HCT116 (cell line): ENCODE results near the gene XPNPEP1. TPM values are rescaled to one million over a fixed set of nuclear protein-coding genes. Genes with fewer than 3 reads are reported as not detected.

ENCODE experiments used
- ATAC-seq: fragments of 200-7000 bp; cut with Tn5 transposase; 2 replicates; pipeline ENCODE4 v1.9.1; 2020; ENCODE audit warnings: mild to moderate bottlenecking, moderate library complexity
- BruUV-seq: library from RNA; stranded (reverse); fragments of 400-500 nt; replicated peaks from 2 replicates; lab custom pipeline; 2021; lab: Mats Ljungman, UMichigan
- CTCF ChIA-PET: fragments of 300-600 bp; sonication (Branson Sonifier 250); formaldehyde crosslinking; loops from one replicate; lab custom pipeline; 2021; ENCODE audit warnings: antibody characterized with exemption; lab: Charles Lee
- POLR2A ChIA-PET: fragments of 300-600, 350-600 bp; sonication (Branson Sonifier 250); formaldehyde crosslinking; loops from one replicate; lab custom pipeline; 2021; ENCODE audit warnings: antibody characterized with exemption; lab: Charles Lee
- RAD21 ChIA-PET, 2 experiments: fragments of 300-600 bp; sonication (Branson Sonifier 250); formaldehyde crosslinking; loops; one replicate each; lab custom pipeline; 2023; ENCODE audit warnings: low total read pairs in 2 of 2; ENCODE audit not compliant: uncharacterized antibody in 2 of 2, unreplicated experiment in 2 of 2, low non-redundant PET in 1 of 2; lab: Charles Lee
- DNase-seq: peaks from one replicate; pipeline ENCODE4 v3.0.0-alpha.2; 2010; ENCODE audit warnings: low read depth, low spot score
- H2AFZ ChIP-seq: fragments of 200-600 bp; shearing (Covaris generic), sonication (generic); 2 replicates; pipeline ENCODE4 v1.6.1; 2017; ENCODE audit warnings: low read depth, mixed run types, mixed read lengths, antibody characterized with exemption, low read length; ENCODE audit not compliant: poor library complexity, severe bottlenecking
- H3K27ac ChIP-seq: 2 replicates; pipeline ENCODE4 v1.5.1; 2012; ENCODE audit warnings: low read depth, low read length
- H3K27me3 ChIP-seq: fragments of 200-600 bp; sonication (generic); 2 replicates; pipeline ENCODE4 v1.6.1; 2016; ENCODE audit warnings: mixed run types, low read length, mixed read lengths; ENCODE audit not compliant: insufficient read depth
- H3K36me3 ChIP-seq, 2 experiments: fragments of 200-500 bp in 1 of 2; fragments of 200-600 bp in 1 of 2; sonication (Bioruptor generic) in 1 of 2; sonication (generic) in 1 of 2; 2 replicates each; pipeline versions ENCODE4 v1.5.1 to v1.6.1; 2014 to 2016; ENCODE audit warnings: low read length in 2 of 2, inconsistent platforms in 1 of 2, mixed read lengths in 1 of 2, mixed run types in 1 of 2; ENCODE audit not compliant: insufficient read depth in 2 of 2, control insufficient read depth in 1 of 2
- H3K4me1 ChIP-seq, 2 experiments: fragments of 200-600 bp in 1 of 2; sonication (generic) in 1 of 2; 2 replicates each; pipeline versions ENCODE4 v1.5.1 to v1.6.1; 2012 to 2017; ENCODE audit warnings: low read length in 2 of 2, inconsistent platforms in 1 of 2, mild to moderate bottlenecking in 1 of 2, mixed read lengths in 1 of 2, mixed run types in 1 of 2, moderate library complexity in 1 of 2; ENCODE audit not compliant: insufficient read depth in 2 of 2, control insufficient read depth in 1 of 2
- H3K4me2 ChIP-seq: fragments of 200-600 bp; sonication (generic); 2 replicates; pipeline ENCODE4 v1.6.1; 2017; ENCODE audit warnings: mixed run types, low read length, mixed read lengths
- H3K4me3 ChIP-seq, 2 experiments: fragments of 200-600 bp in 1 of 2; sonication (generic) in 1 of 2; replicated peaks in 1 of 2; 2 replicates each; pipeline ENCODE4 v1.5.1; 2011 to 2016; ENCODE audit warnings: low read length in 2 of 2, control low read depth in 1 of 2, low read depth in 1 of 2, mild to moderate bottlenecking in 1 of 2, mixed read lengths in 1 of 2, mixed run types in 1 of 2
- H3K79me2 ChIP-seq: fragments of 200-600 bp; sonication (generic); 2 replicates; pipeline ENCODE4 v1.6.1; 2017; ENCODE audit warnings: mild to moderate bottlenecking, mixed run types, low read length, moderate library complexity, mixed read lengths; ENCODE audit not compliant: insufficient read depth
- H3K9ac ChIP-seq: fragments of 200-600 bp; sonication (generic); 2 replicates; pipeline ENCODE4 v1.6.1; 2016; ENCODE audit warnings: low read length, mixed read lengths
- H3K9me2 ChIP-seq: fragments of 200-600 bp; sonication (generic), shearing (Covaris generic); 2 replicates; pipeline ENCODE4 v1.6.1; 2017; ENCODE audit warnings: mixed run types, mild to moderate bottlenecking, moderate library complexity; ENCODE audit not compliant: insufficient read depth
- H3K9me3 ChIP-seq, 2 experiments: fragments of 200-500 bp in 1 of 2; fragments of 200-600 bp in 1 of 2; sonication (Bioruptor generic) in 1 of 2; sonication (generic) in 1 of 2; 2 replicates each; pipeline ENCODE4 v1.6.1; 2014 to 2017; ENCODE audit warnings: low read length in 2 of 2, mixed read lengths in 2 of 2, inconsistent platforms in 1 of 2, low read depth in 1 of 2, mild to moderate bottlenecking in 1 of 2, mixed run types in 1 of 2, moderate library complexity in 1 of 2; ENCODE audit not compliant: control insufficient read depth in 1 of 2, insufficient read depth in 1 of 2
- H4K20me1 ChIP-seq: fragments of 200-600 bp; sonication (generic), shearing (Covaris generic); 2 replicates; pipeline ENCODE4 v1.6.1; 2017; ENCODE audit warnings: mixed run types, mild to moderate bottlenecking, moderate library complexity; ENCODE audit not compliant: insufficient read depth
- ATF3 ChIP-seq: IDR thresholded peaks from 2 replicates; pipeline ENCODE4 v1.6.1; 2012
- CBX3 ChIP-seq: IDR thresholded peaks from 2 replicates; pipeline ENCODE4 v1.6.1; 2012; ENCODE audit warnings: low read depth
- CTCF ChIP-seq, 3 experiments: fragments of 200-600 bp in 1 of 3; sonication (generic) in 1 of 3; IDR thresholded peaks in 2 of 3; conservative IDR thresholded peaks in 1 of 3; 2 replicates each; pipeline ENCODE4 v1.5.1; 2012 to 2017; ENCODE audit warnings: low read depth in 2 of 3, low read length in 2 of 3, antibody characterized with exemption in 1 of 3, borderline replicate concordance in 1 of 3, control low read depth in 1 of 3, mild to moderate bottlenecking in 1 of 3, mixed read lengths in 1 of 3, mixed run types in 1 of 3, moderate library complexity in 1 of 3; ENCODE audit not compliant: insufficient read depth in 1 of 3
- EZH2 ChIP-seq: fragments of 200-600 bp; sonication (generic); IDR thresholded peaks from 2 replicates; pipeline ENCODE4 v1.6.1; 2017; ENCODE audit warnings: antibody characterized with exemption, mixed run types
- EZH2phosphoT487 ChIP-seq: fragments of 200-600 bp; IDR thresholded peaks from 2 replicates; pipeline ENCODE4 v1.6.1; 2018; ENCODE audit warnings: antibody characterized with exemption, borderline replicate concordance
- FOSL1 ChIP-seq: IDR thresholded peaks from 2 replicates; pipeline ENCODE4 v1.6.1; 2012; ENCODE audit warnings: low read depth
- MAX ChIP-seq: IDR thresholded peaks from 2 replicates; pipeline ENCODE4 v1.6.1; 2012
- REST ChIP-seq: IDR thresholded peaks from 2 replicates; pipeline ENCODE4 v1.6.1; 2012; ENCODE audit warnings: low read depth
- SIN3A ChIP-seq: IDR thresholded peaks from 2 replicates; pipeline ENCODE4 v1.6.1; 2012; ENCODE audit warnings: low read depth
- SP1 ChIP-seq: IDR thresholded peaks from 2 replicates; pipeline ENCODE4 v1.6.1; 2012; ENCODE audit warnings: low read depth
- YY1 ChIP-seq: IDR thresholded peaks from 2 replicates; pipeline ENCODE4 v1.6.1; 2011; ENCODE audit warnings: low read length, low read depth, moderate library complexity, mild to moderate bottlenecking; ENCODE audit not compliant: insufficient replicate concordance; ENCODE audit errors: extremely low read depth
- ZNF274 ChIP-seq: fragments of 200-500 bp; sonication (Bioruptor generic); IDR thresholded peaks from 2 replicates; pipeline ENCODE4 v1.6.1; 2014; ENCODE audit warnings: mild to moderate bottlenecking, low read depth, low read length, inconsistent platforms
- intact Hi-C: fragments of 100-400 bp; cut with micrococcal nuclease; formaldehyde crosslinking; loops from 2 replicates; pipeline ENCODE4 v1.10.0; 2022
- total RNA-seq: library from RNA; stranded (reverse); gene quantifications from one replicate; pipeline ENCODE4 v1.2.1, GENCODE V29; 2021; ENCODE audit not compliant: unreplicated experiment

Gene XPNPEP1
- total RNA-seq, 1 experiment from 2014 or later = 87.3 TPM

GRCh38 chr10:109937460-109938065, 14.3 kb upstream of the XPNPEP1 start:
- Histone ChIP-seq H3K9ac (no peak overlapping the region), H2AFZ (no peak overlapping the region), H3K4me3 (no peak overlapping the region), H3K9me3 (no peaks in the 10 kb centered on the region), H4K20me1 (no peaks in the 10 kb centered on the region), H3K79me2 (no peaks in the 10 kb centered on the region), H3K27ac (no peak overlapping the region), H3K4me1 (no peaks in the 10 kb centered on the region), H3K36me3 (no peaks in the 10 kb centered on the region), H3K9me2 (no peaks in the 10 kb centered on the region), H3K4me2 (no peak overlapping the region), H3K27me3 (no peaks in the 10 kb centered on the region)
- ATAC-seq = no peak
- BruUV-seq = no TSS peak
- TF ChIP-seq REST = no peak
- TF ChIP-seq CBX3 = no peak
- no peak for TF ChIP-seq CTCF (IDR thresholded peaks at IDR 0.05 in 2 of 3, conservative IDR thresholded peaks at IDR 0.05 in 1 of 3; ENCODE audit: borderline replicate concordance in 1 of 3, insufficient read depth in 1 of 3, low read depth in 2 of 3, low read length in 2 of 3)
- no peak for TF ChIP-seq ATF3
- TF ChIP-seq FOSL1 = no peak
- TF ChIP-seq SP1 = no peak
- no peak for TF ChIP-seq EZH2
- TF ChIP-seq ZNF274 = no peak
- no peak for TF ChIP-seq MAX
- TF ChIP-seq YY1 = no peak
- TF ChIP-seq SIN3A = no peak
- no peak for TF ChIP-seq EZH2phosphoT487
- no peak for DNase-seq
- intact Hi-C loops = no loop called here
- ChIA-PET CTCF (no interaction called here), RAD21 (no interaction called here), POLR2A (no interaction called here)
